Mucosa of stomach (tissue), 1 donor: ENCODE measurements around the gene RCL1.

Source experiments
- H3K27me3 ChIP-seq: one replicate; pipeline ENCODE4 v1.7.0; 2013; ENCODE audit warnings: mild to moderate bottlenecking, low read length; ENCODE audit not compliant: control insufficient read depth, insufficient read depth
- H3K36me3 ChIP-seq: one replicate; pipeline ENCODE4 v1.7.0; 2013; ENCODE audit warnings: low read length; ENCODE audit not compliant: control insufficient read depth, insufficient read depth
- H3K4me1 ChIP-seq: one replicate; pipeline ENCODE4 v1.7.0; 2013; ENCODE audit warnings: mild to moderate bottlenecking, low read length; ENCODE audit not compliant: control insufficient read depth, insufficient read depth
- H3K4me3 ChIP-seq: one replicate; pipeline ENCODE4 v1.7.0; 2013; ENCODE audit warnings: low read length
- H3K9ac ChIP-seq: one replicate; pipeline ENCODE4 v1.7.0; 2013; ENCODE audit warnings: mild to moderate bottlenecking, low read length, moderate library complexity
- H3K9me3 ChIP-seq: one replicate; pipeline ENCODE4 v1.7.0; 2013; ENCODE audit warnings: mild to moderate bottlenecking, low read length, moderate library complexity; ENCODE audit not compliant: control insufficient read depth
- donor health status: Pancreatic carcinoma.

Gene RCL1

GRCh38 chr9:4902135-4902475 lies 109.4 kb downstream of the RCL1 start:
- Histone ChIP-seq H3K4me3 (no peak overlapping the region), H3K9ac (no peak overlapping the region), H3K9me3 (no peaks in the 10 kb centered on the region), H3K4me1 (peaks cover 7% of the 10 kb centered on the region), H3K36me3 (no peaks in the 10 kb centered on the region), H3K27me3 (no peaks in the 10 kb centered on the region)

GRCh38 chr9:4904322-4905134 lies 111.8 kb downstream of the RCL1 start:
- Histone ChIP-seq H3K9ac (no peak overlapping the region), H3K27me3 (no peaks in the 10 kb centered on the region), H3K4me3 (no peak overlapping the region), H3K4me1 (peaks cover 7% of the 10 kb centered on the region), H3K36me3 (no peaks in the 10 kb centered on the region), H3K9me3 (no peaks in the 10 kb centered on the region)

- Histone ChIP-seq H3K36me3 (no peaks in the 10 kb centered on the region), H3K9me3 (no peaks in the 10 kb centered on the region), H3K27me3 (no peaks in the 10 kb centered on the region), H3K9ac (no peak overlapping the region), H3K4me3 (no peak overlapping the region), H3K4me1 (peaks cover 7% of the 10 kb centered on the region)
Observed at GRCh38 chr9:4905135-4905490, 112.4 kb downstream of the RCL1 start.
